Neural progenitor cell (in vitro differentiated cells): ENCODE results near the gene TECTA. TPM values are rescaled to one million over a fixed set of nuclear protein-coding genes. Genes with fewer than 3 reads are reported as not detected.

Experiments used
- DNase-seq: peaks from one replicate; pipeline ENCODE4 v3.0.0-alpha.2; 2016; ENCODE audit warnings: low spot score
- H2AFZ ChIP-seq: fragments of 200-600 bp; sonication (generic); replicated peaks from 2 replicates; pipeline ENCODE4 v1.6.1; 2016; ENCODE audit warnings: antibody characterized with exemption
- H3F3A ChIP-seq: fragments of 200-600 bp; sonication (generic); 2 replicates; pipeline ENCODE4 v1.6.1; 2016; ENCODE audit warnings: antibody characterized with exemption, low read depth
- H3K27ac ChIP-seq: fragments of 200-600 bp; sonication (generic); 2 replicates; pipeline ENCODE4 v1.5.1; 2016; ENCODE audit warnings: mild to moderate bottlenecking
- H3K27me3 ChIP-seq: fragments of 200-600 bp; sonication (generic); 2 replicates; pipeline ENCODE4 v1.6.1; 2016; ENCODE audit warnings: mild to moderate bottlenecking, moderate library complexity
- H3K36me3 ChIP-seq: fragments of 200-600 bp; sonication (generic); 2 replicates; pipeline ENCODE4 v1.5.1; 2016
- H3K4me1 ChIP-seq: fragments of 200-600 bp; sonication (generic); 2 replicates; pipeline ENCODE4 v1.6.1; 2016; ENCODE audit warnings: mixed run types
- H3K4me2 ChIP-seq: fragments of 200-600 bp; sonication (generic); 2 replicates; pipeline ENCODE4 v1.6.1; 2016
- H3K4me3 ChIP-seq: fragments of 200-600 bp; sonication (generic); 2 replicates; pipeline ENCODE4 v1.5.1; 2016
- H3K79me2 ChIP-seq: fragments of 200-600 bp; sonication (generic); 2 replicates; pipeline ENCODE4 v1.6.1; 2016; ENCODE audit warnings: low read depth
- H3K9ac ChIP-seq: fragments of 200-600 bp; sonication (generic); 2 replicates; pipeline ENCODE4 v1.6.1; 2016
- H3K9me3 ChIP-seq: fragments of 200-600 bp; sonication (generic); 2 replicates; pipeline ENCODE4 v1.5.1; 2016; ENCODE audit warnings: low read depth
- H4K20me1 ChIP-seq: fragments of 200-600 bp; sonication (generic); 2 replicates; pipeline ENCODE4 v1.6.1; 2016; ENCODE audit warnings: low read depth
- H3K27ac Mint-ChIP-seq: 3 replicates; pipeline ENCODE4 v1.8.0; 2021; ENCODE audit warnings: mixed read lengths
- H3K27me3 Mint-ChIP-seq: 2 replicates; pipeline ENCODE4 v1.8.0; 2022; ENCODE audit warnings: low read depth, mild to moderate bottlenecking, inconsistent platforms, moderate library complexity, mixed read lengths; ENCODE audit not compliant: insufficient read depth
- H3K36me3 Mint-ChIP-seq: 3 replicates; pipeline ENCODE4 v1.8.0; 2021; ENCODE audit warnings: mixed read lengths
- H3K4me1 Mint-ChIP-seq: 3 replicates; pipeline ENCODE4 v1.8.0; 2021; ENCODE audit warnings: mixed read lengths
- H3K4me3 Mint-ChIP-seq: 3 replicates; pipeline ENCODE4 v1.8.0; 2021; ENCODE audit warnings: mild to moderate bottlenecking, moderate library complexity, mixed read lengths
- H3K9me3 Mint-ChIP-seq: 3 replicates; pipeline ENCODE4 v1.8.0; 2020; ENCODE audit warnings: mixed read lengths
- EZH2 ChIP-seq: fragments of 200-600 bp; sonication (generic); IDR thresholded peaks from 2 replicates; pipeline ENCODE4 v1.6.1; 2017; ENCODE audit warnings: antibody characterized with exemption, mild to moderate bottlenecking, moderate library complexity
- EZH2phosphoT487 ChIP-seq: fragments of 200-600 bp; sonication (generic); IDR thresholded peaks from 2 replicates; pipeline ENCODE4 v1.6.1; 2017; ENCODE audit warnings: antibody characterized with exemption
- total RNA-seq: library from RNA; depleted of rRNA; stranded (reverse); fragments of >200 nt; gene quantifications from 2 replicates; pipeline ENCODE4 v1.2.3, GENCODE V29; 2015; ENCODE audit warnings: low replicate concordance
- TF ChIP-seq, protein P1 (sequence below): fragments of 200-600 bp; sonication (generic); IDR thresholded peaks from 2 replicates; pipeline ENCODE4 v1.5.1; 2017; ENCODE audit warnings: antibody characterized with exemption, mild to moderate bottlenecking

The TECTA gene
- total RNA-seq, 1 donor from 2014 or later = 0.84 TPM

DNA sequence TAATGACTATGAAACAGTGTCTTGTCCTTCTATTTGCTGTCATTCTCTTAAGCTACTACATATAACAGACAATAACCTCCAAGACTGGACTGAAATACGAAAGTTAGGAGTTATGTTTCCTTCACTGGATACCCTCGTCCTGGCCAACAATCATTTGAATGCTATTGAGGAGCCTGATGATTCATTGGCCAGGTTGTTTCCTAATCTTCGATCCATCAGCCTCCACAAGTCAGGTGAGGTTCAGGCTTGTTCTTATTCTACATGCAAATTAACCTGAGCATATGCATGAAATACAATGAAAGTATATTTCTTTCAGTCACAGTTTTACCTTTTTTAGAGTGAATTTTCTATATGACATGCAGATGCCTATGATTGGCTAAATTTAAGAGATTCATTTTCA, 46.0 kb upstream of the TECTA start:
- Mint-ChIP-seq H3K4me1 (no peaks in the 10 kb centered on the region), H3K9me3 (no peaks in the 10 kb centered on the region), H3K4me3 (no peak overlapping the region), H3K27me3 (no peaks in the 10 kb centered on the region), H3K27ac (no peak overlapping the region), H3K36me3 (peaks cover 10% of the 10 kb centered on the region)
- Histone ChIP-seq H3F3A (no peaks in the 10 kb centered on the region), H3K4me1 (no peaks in the 10 kb centered on the region), H3K79me2 (no peaks in the 10 kb centered on the region), H3K36me3 (peaks cover 33% of the 10 kb centered on the region), H2AFZ (no peak overlapping the region), H3K9ac (no peak overlapping the region), H3K4me3 (no peak overlapping the region), H3K4me2 (no peak overlapping the region), H3K27me3 (no peaks in the 10 kb centered on the region), H3K27ac (no peak overlapping the region), H3K9me3 (no peaks in the 10 kb centered on the region), H4K20me1 (no peaks in the 10 kb centered on the region)
- DNase-seq = no peak
- no peak for TF ChIP-seq EZH2phosphoT487
- TF ChIP-seq, protein P1, sequence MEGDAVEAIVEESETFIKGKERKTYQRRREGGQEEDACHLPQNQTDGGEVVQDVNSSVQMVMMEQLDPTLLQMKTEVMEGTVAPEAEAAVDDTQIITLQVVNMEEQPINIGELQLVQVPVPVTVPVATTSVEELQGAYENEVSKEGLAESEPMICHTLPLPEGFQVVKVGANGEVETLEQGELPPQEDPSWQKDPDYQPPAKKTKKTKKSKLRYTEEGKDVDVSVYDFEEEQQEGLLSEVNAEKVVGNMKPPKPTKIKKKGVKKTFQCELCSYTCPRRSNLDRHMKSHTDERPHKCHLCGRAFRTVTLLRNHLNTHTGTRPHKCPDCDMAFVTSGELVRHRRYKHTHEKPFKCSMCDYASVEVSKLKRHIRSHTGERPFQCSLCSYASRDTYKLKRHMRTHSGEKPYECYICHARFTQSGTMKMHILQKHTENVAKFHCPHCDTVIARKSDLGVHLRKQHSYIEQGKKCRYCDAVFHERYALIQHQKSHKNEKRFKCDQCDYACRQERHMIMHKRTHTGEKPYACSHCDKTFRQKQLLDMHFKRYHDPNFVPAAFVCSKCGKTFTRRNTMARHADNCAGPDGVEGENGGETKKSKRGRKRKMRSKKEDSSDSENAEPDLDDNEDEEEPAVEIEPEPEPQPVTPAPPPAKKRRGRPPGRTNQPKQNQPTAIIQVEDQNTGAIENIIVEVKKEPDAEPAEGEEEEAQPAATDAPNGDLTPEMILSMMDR = no peak
- no peak for TF ChIP-seq EZH2

DNA sequence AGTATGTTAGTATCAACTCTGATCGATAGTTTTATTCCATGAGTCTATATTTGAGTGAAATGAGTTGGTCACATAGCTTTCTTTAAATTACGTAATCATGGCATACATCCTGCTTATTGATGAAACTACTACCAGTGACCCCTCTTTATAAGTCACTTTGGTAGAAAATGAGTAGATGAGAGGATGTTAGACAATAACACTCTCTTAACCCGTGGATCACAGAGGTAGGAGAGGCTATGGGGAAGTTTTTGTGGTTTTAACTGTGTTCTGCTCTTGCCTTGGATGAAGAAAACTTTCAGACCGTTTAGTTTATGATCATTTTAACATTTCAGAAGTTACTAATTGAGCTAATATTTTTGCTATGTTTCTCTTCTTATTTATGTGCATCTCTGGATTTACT, 43.1 kb upstream of the TECTA start:
- no peak for DNase-seq
- no peak overlapping the region for H3K4me3 ChIP-seq
- no peaks in the 10 kb centered on the region for H3K4me1 Mint-ChIP-seq
- no peaks in the 10 kb centered on the region for H3K9me3 ChIP-seq
- H2AFZ ChIP-seq = no peak overlapping the region
- TF ChIP-seq, protein P1 = no peak
- TF ChIP-seq EZH2phosphoT487 (no peak), EZH2 (no peak)
- H3K9me3 Mint-ChIP-seq = no peaks in the 10 kb centered on the region
- H3F3A ChIP-seq = no peaks in the 10 kb centered on the region
- H3K27me3 ChIP-seq = no peaks in the 10 kb centered on the region
- no peaks in the 10 kb centered on the region for H3K4me1 ChIP-seq
- peaks cover 40% of the 10 kb centered on the region for H3K36me3 ChIP-seq
- no peaks in the 10 kb centered on the region for H4K20me1 ChIP-seq
- H3K27ac Mint-ChIP-seq = no peak overlapping the region
- no peak overlapping the region for H3K4me2 ChIP-seq
- no peak overlapping the region for H3K4me3 Mint-ChIP-seq
- no peak overlapping the region for H3K9ac ChIP-seq
- no peak overlapping the region for H3K27ac ChIP-seq
- H3K27me3 Mint-ChIP-seq = no peaks in the 10 kb centered on the region
- peaks cover 11% of the 10 kb centered on the region for H3K36me3 Mint-ChIP-seq
- H3K79me2 ChIP-seq = no peaks in the 10 kb centered on the region

DNA sequence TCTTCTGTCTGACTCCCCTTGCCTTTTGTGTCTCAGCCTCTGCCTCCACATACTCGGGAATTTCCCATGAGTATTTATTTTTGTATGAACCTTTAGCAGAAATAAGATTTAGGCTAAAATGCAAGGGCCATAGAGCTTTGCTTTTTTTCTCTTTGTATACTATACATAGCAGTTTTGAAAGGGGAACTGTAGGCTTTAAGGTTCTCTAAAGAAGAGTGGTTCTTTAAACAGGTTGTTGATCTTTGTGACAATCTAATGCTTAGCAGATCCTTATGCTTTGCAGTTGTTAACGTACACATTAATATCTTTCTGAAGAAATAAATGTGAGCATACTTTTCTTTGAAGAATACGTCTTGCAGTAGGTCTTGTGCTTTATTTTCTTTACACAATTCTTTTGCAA, 42.1 kb upstream of the TECTA start:
- Mint-ChIP-seq H3K4me1 (no peaks in the 10 kb centered on the region), H3K9me3 (no peaks in the 10 kb centered on the region), H3K36me3 (peaks cover 12% of the 10 kb centered on the region), H3K4me3 (no peak overlapping the region), H3K27ac (no peak overlapping the region), H3K27me3 (no peaks in the 10 kb centered on the region)
- no peak overlapping the region for H2AFZ ChIP-seq
- no peak overlapping the region for H3K27ac ChIP-seq
- peaks cover 29% of the 10 kb centered on the region for H3K36me3 ChIP-seq
- no peaks in the 10 kb centered on the region for H3F3A ChIP-seq
- no peaks in the 10 kb centered on the region for H3K27me3 ChIP-seq
- H3K4me2 ChIP-seq = no peak overlapping the region
- DNase-seq = no peak
- H3K79me2 ChIP-seq = no peaks in the 10 kb centered on the region
- TF ChIP-seq EZH2 (no peak), EZH2phosphoT487 (no peak)
- TF ChIP-seq, protein P1 = no peak
- no peak overlapping the region for H3K9ac ChIP-seq
- H3K4me3 ChIP-seq = no peak overlapping the region
- H3K4me1 ChIP-seq = no peaks in the 10 kb centered on the region
- no peaks in the 10 kb centered on the region for H3K9me3 ChIP-seq
- no peaks in the 10 kb centered on the region for H4K20me1 ChIP-seq

DNA sequence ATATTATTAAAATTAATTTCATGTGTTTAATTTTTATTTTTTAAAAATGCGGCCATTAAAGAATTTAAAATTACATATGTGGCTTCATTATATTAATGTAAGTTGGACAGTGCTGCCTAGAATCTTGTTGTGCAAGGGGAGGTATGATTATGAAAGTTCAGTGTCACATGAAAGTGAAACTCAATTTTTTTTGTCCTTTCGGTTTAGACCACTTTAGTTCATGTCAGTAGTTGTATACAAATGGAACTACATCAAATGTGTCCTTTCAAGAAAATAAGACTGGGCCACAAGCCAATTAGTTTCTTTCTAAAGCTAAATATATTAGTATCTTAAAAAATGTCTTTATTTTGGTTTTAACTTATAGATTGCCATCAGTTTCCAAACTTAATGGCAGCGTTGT, 41.4 kb upstream of the TECTA start:
- H3K27me3 Mint-ChIP-seq = no peaks in the 10 kb centered on the region
- H3K4me1 ChIP-seq = no peaks in the 10 kb centered on the region
- peaks cover 28% of the 10 kb centered on the region for H3K36me3 ChIP-seq
- H3K36me3 Mint-ChIP-seq = peaks cover 12% of the 10 kb centered on the region
- H3F3A ChIP-seq = no peaks in the 10 kb centered on the region
- H3K4me3 Mint-ChIP-seq = no peak overlapping the region
- no peaks in the 10 kb centered on the region for H3K9me3 ChIP-seq
- no peak for DNase-seq
- no peak overlapping the region for H3K27ac Mint-ChIP-seq
- no peaks in the 10 kb centered on the region for H3K27me3 ChIP-seq
- H3K4me2 ChIP-seq = no peak overlapping the region
- H3K79me2 ChIP-seq = no peaks in the 10 kb centered on the region
- no peaks in the 10 kb centered on the region for H3K4me1 Mint-ChIP-seq
- no peak overlapping the region for H2AFZ ChIP-seq
- TF ChIP-seq EZH2 = no peak
- TF ChIP-seq, protein P1 = no peak
- no peak for TF ChIP-seq EZH2phosphoT487
- no peaks in the 10 kb centered on the region for H4K20me1 ChIP-seq
- no peaks in the 10 kb centered on the region for H3K9me3 Mint-ChIP-seq
- H3K27ac ChIP-seq = no peak overlapping the region
- H3K9ac ChIP-seq = no peak overlapping the region
- H3K4me3 ChIP-seq = no peak overlapping the region
